GM12801 (cell line): ENCODE data around the gene SMIM10.

Source experiments
- TF ChIP-seq, protein P1 (sequence below): IDR thresholded peaks from one replicate; pipeline ENCODE4 v1.5.1; 2011; ENCODE audit warnings: control low read depth; ENCODE audit not compliant: insufficient read length; ENCODE audit errors: extremely low read depth

The SMIM10 gene

DNA sequence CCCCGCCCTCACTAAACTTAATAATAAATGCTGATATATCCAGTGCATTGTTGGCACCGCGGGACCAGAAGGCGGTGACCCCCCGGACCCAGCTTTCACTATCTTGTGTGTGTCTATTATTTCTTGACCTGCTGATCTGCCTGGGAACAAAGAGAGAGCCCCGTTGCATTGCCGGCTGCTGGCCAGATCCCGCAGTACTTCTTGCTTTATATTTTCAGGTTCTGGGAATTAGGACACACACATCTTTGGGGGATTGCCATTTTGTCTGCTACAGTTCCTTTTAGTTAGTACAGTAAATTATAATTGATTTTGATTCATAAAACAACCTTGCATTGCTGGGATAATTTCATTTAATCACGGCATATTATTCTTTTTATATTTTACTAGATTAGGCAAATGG is 33.7 kb downstream of the SMIM10 start:
- TF ChIP-seq, protein P1, sequence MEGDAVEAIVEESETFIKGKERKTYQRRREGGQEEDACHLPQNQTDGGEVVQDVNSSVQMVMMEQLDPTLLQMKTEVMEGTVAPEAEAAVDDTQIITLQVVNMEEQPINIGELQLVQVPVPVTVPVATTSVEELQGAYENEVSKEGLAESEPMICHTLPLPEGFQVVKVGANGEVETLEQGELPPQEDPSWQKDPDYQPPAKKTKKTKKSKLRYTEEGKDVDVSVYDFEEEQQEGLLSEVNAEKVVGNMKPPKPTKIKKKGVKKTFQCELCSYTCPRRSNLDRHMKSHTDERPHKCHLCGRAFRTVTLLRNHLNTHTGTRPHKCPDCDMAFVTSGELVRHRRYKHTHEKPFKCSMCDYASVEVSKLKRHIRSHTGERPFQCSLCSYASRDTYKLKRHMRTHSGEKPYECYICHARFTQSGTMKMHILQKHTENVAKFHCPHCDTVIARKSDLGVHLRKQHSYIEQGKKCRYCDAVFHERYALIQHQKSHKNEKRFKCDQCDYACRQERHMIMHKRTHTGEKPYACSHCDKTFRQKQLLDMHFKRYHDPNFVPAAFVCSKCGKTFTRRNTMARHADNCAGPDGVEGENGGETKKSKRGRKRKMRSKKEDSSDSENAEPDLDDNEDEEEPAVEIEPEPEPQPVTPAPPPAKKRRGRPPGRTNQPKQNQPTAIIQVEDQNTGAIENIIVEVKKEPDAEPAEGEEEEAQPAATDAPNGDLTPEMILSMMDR: no peak
